ENCODE data around the gene CLIP1.
"Not testable (repeated sequence)": the region's sequence is repeated elsewhere in the genome, so short reads cannot be mapped to it uniquely, and the experiment has no call there.

GRCh38 chr12:122464317-122465042 is 42.0 kb upstream of the CLIP1 start:
- TF ChIP-seq CTCF (conservative IDR thresholded peaks at IDR 0.05; ENCODE audit: low read length); EZH2phosphoT487 (IDR thresholded peaks at IDR 0.05; ENCODE audit: borderline replicate concordance, low read depth, low read length): not testable (repeated sequence)
